Hematopoietic multipotent progenitor cell treated with erythropoietin and hydrocortisone succinate and interleukin-3 and kit ligand, for 6 days (in vitro differentiated cells): ENCODE data around the gene POLR2J.
"Not testable (repeated sequence)": the region's sequence is repeated elsewhere in the genome, so short reads cannot be mapped to it uniquely, and the experiment has no call there.

Experiments
- DNase-seq: peaks from one replicate; pipeline ENCODE4 v3.0.0-alpha.2; 2015

POLR2J gene

GRCh38 chr7:102478314-102479208 lies at the start of gene POLR2J:
TSS of gene POLR2J (minus strand) at chr7:102478922. CDS start at chr7:102478860, 62 bp downstream.
- peak; percentile 86 for DNase-seq

- not testable (repeated sequence) for DNase-seq
Measured at GRCh38 chr7:102527822-102528793, 49.4 kb upstream of the POLR2J start.

- not testable (repeated sequence) for DNase-seq
Measured at GRCh38 chr7:102527182-102527581, 48.5 kb upstream of the POLR2J start.

GRCh38 chr7:102524803-102525202 lies 46.1 kb upstream of the POLR2J start:
- not testable (repeated sequence) for DNase-seq

GRCh38 chr7:102520797-102521196 lies 42.1 kb upstream of the POLR2J start:
- DNase-seq = not testable (repeated sequence)

GRCh38 chr7:102517550-102518147 lies 38.9 kb upstream of the POLR2J start, which contains the start of gene RASA4B:
TSS of gene RASA4B (minus strand) at chr7:102517777. CDS start at chr7:102517710, 67 bp downstream.
- DNase-seq = peak; percentile 5

GRCh38 chr7:102516951-102517350 lies 38.2 kb upstream of the POLR2J start:
- DNase-seq = not testable (repeated sequence)

- DNase-seq = not testable (repeated sequence)
Measured at GRCh38 chr7:102515889-102516288, 37.2 kb upstream of the POLR2J start.

- DNase-seq = not testable (repeated sequence)
Measured at GRCh38 chr7:102514881-102515721, 36.4 kb upstream of the POLR2J start.

GRCh38 chr7:102512642-102513221 lies 34.0 kb upstream of the POLR2J start:
- peak; percentile 33 for DNase-seq

- not testable (repeated sequence) for DNase-seq
Measured at GRCh38 chr7:102511860-102512522, 33.3 kb upstream of the POLR2J start.

GRCh38 chr7:102510575-102510974 lies 31.9 kb upstream of the POLR2J start:
- not testable (repeated sequence) for DNase-seq

GRCh38 chr7:102507410-102508088 lies 28.8 kb upstream of the POLR2J start:
- DNase-seq = not testable (repeated sequence)

GRCh38 chr7:102505298-102506185 lies 26.8 kb upstream of the POLR2J start:
- not testable (repeated sequence) for DNase-seq

GRCh38 chr7:102503141-102503540 lies 24.4 kb upstream of the POLR2J start:
- not testable (repeated sequence) for DNase-seq

GRCh38 chr7:102498321-102498720 lies 19.6 kb upstream of the POLR2J start:
- DNase-seq = not testable (repeated sequence)

GRCh38 chr7:102497308-102497707 lies 18.6 kb upstream of the POLR2J start:
- not testable (repeated sequence) for DNase-seq

- peak; percentile 0 for DNase-seq
Measured at GRCh38 chr7:102496861-102497260, 18.1 kb upstream of the POLR2J start.
